Measurements from ENCODE around the gene SYVN1. TPM values are rescaled to one million over a fixed set of nuclear protein-coding genes. Genes with fewer than 3 reads are reported as not detected.
"Not testable (repeated sequence)": the region's sequence is repeated elsewhere in the genome, so short reads cannot be mapped to it uniquely, and the experiment has no call there.

Gene SYVN1
- total RNA-seq, 1 donor from 2014 or later, result 42.5 TPM

- peaks cover 0 to 19% of the 10 kb centered on the region in 2 donors for H3K36me3 ChIP-seq
- H3K9me3 ChIP-seq, result no peaks in the 10 kb centered on the region
- H3K27ac ChIP-seq, result peak overlapping the region; percentile 89
- H3K4me1 ChIP-seq, result peaks cover 43% of the 10 kb centered on the region
- no peak for TF ChIP-seq POLR2A (IDR thresholded peaks at IDR 0.05)
- peak in 2 of 3 experiments; percentile 35 to 37 for TF ChIP-seq CTCF (IDR thresholded peaks at IDR 0.05)
- TF ChIP-seq POLR2AphosphoS5 (IDR thresholded peaks at IDR 0.05; ENCODE audit: insufficient read depth in 1 of 2, low read depth in 1 of 2), result no peak
- peak overlapping the region; percentile 94 to 97 for H3K4me3 ChIP-seq
- DNase-seq (ENCODE audit: extremely low spot score in 2 of 2), result no peak
- intact Hi-C loops (cut with DNase I), result loop anchor here (2.0 kb wide), 1 partner anchor 46 kb away; the partner anchor contains the start of gene SYVN1
- no peaks in the 10 kb centered on the region for H3K27me3 ChIP-seq
These were observed 46.7 kb upstream of the SYVN1 start for GRCh38 chr11:65180877-65181568.

- H3K4me1 ChIP-seq; H3K9me3 ChIP-seq; H3K4me3 ChIP-seq; H3K27me3 ChIP-seq; DNase-seq (ENCODE audit: extremely low spot score in 2 of 2); intact Hi-C loops (cut with DNase I); H3K27ac ChIP-seq; H3K36me3 ChIP-seq: not testable (repeated sequence)
These were observed 40.3 kb upstream of the SYVN1 start for GRCh38 chr11:65174571-65175010.

- H3K27me3 ChIP-seq, result no peaks in the 10 kb centered on the region
- no peaks in the 10 kb centered on the region for H3K36me3 ChIP-seq
- no peak for DNase-seq (ENCODE audit: extremely low spot score in 2 of 2)
- H3K4me3 ChIP-seq, result no peak overlapping the region
- TF ChIP-seq CTCF (IDR thresholded peaks at IDR 0.05) (no peak), POLR2A (IDR thresholded peaks at IDR 0.05) (no peak), POLR2AphosphoS5 (IDR thresholded peaks at IDR 0.05; ENCODE audit: insufficient read depth in 1 of 2, low read depth in 1 of 2) (no peak)
- H3K27ac ChIP-seq, result no peak overlapping the region
- no peaks in the 10 kb centered on the region for H3K4me1 ChIP-seq
- intact Hi-C loops (cut with DNase I), result no loop called here
- H3K9me3 ChIP-seq, result no peaks in the 10 kb centered on the region
These were observed 38.3 kb upstream of the SYVN1 start for GRCh38 chr11:65172600-65172999.

- Histone ChIP-seq H3K27ac (no peak within 1 kb of the TSS), H3K4me1 (no peaks in the 10 kb centered on the region), H3K4me3 (no peak within 1 kb of the TSS), H3K9me3 (no peaks in the 10 kb centered on the region), H3K27me3 (no peaks in the 10 kb centered on the region), H3K36me3 (no peaks in the 10 kb centered on the region)
- intact Hi-C loops (cut with DNase I), result no loop called here
- DNase-seq (ENCODE audit: extremely low spot score in 2 of 2), result no peak
- TF ChIP-seq POLR2A (IDR thresholded peaks at IDR 0.05) (no peak), POLR2AphosphoS5 (IDR thresholded peaks at IDR 0.05; ENCODE audit: insufficient read depth in 1 of 2, low read depth in 1 of 2) (no peak), CTCF (IDR thresholded peaks at IDR 0.05) (no peak)
These were observed 35.8 kb upstream of the SYVN1 start, which contains the start of gene SPDYC for GRCh38 chr11:65170058-65170534. Gene SPDYC, plus strand, starts transcription at chr11:65170233. Its CDS starts 1,125 bp downstream, at chr11:65171358.

- no peak for DNase-seq (ENCODE audit: extremely low spot score in 2 of 2)
- no peak for TF ChIP-seq CTCF (IDR thresholded peaks at IDR 0.05)
- TF ChIP-seq POLR2AphosphoS5 (IDR thresholded peaks at IDR 0.05; ENCODE audit: insufficient read depth in 1 of 2, low read depth in 1 of 2), result no peak
- no peak for TF ChIP-seq POLR2A (IDR thresholded peaks at IDR 0.05)
- H3K4me3 ChIP-seq, result no peak overlapping the region
- H3K9me3 ChIP-seq, result no peaks in the 10 kb centered on the region
- intact Hi-C loops (cut with DNase I), result no loop called here
- no peaks in the 10 kb centered on the region for H3K4me1 ChIP-seq
- no peaks in the 10 kb centered on the region for H3K27me3 ChIP-seq
- no peaks in the 10 kb centered on the region for H3K36me3 ChIP-seq
- H3K27ac ChIP-seq, result no peak overlapping the region
These were observed 34.9 kb upstream of the SYVN1 start for GRCh38 chr11:65169164-65169641.
